ENCODE measurements around the gene AUTS2.

Gene AUTS2

DNA sequence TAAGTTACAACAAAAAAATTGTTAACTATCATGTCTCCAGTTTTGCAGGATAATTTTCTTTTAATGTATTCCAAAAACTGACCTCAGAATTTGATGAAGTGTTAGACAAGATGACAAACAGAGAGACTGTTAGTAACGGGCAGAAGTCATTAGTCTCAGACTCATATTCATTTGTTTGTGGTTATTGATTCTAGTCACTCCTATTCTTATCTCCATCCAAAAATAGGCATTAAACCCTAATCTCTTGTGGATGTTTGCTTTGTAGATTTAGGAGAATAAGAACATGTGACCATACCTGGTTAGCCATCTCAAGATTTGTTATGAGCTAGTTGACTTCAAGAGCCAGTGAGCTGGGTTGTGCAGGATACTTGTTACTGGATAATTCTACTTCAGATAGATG, 261.1 kb downstream of the AUTS2 start:
- DNase-seq (ENCODE audit: low read depth): no peak

GRCh38 chr7:69860486-69860885, 262.2 kb downstream of the AUTS2 start:
- DNase-seq (ENCODE audit: low read depth): no peak

- DNase-seq (ENCODE audit: low read depth): no peak
Observed at GRCh38 chr7:69860941-69861622, 262.8 kb downstream of the AUTS2 start.

- no peak for DNase-seq (ENCODE audit: low read depth)
Observed at GRCh38 chr7:69862413-69863064, 264.3 kb downstream of the AUTS2 start.

- no peak for DNase-seq (ENCODE audit: low read depth)
Observed at GRCh38 chr7:69864274-69864673, 266.0 kb downstream of the AUTS2 start.

DNA sequence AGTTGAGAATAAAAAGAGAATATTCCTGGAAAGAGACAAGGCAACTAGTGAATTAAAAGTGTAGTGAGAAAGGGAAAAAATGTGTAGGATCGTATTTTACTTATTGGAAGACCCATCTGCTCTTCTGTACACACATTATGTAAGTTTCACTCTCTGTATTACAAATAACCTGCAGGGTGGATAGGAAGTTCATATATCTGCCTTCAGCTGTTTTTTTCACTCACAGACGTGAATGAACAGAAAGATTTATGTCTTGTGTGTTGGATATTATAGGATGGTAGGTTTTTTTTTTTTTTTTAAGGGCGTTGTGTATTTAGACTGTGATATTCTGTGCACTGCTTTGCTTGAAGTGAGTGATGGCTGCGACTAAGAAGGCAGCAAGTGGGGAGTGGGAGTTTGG, 266.5 kb downstream of the AUTS2 start:
- DNase-seq (ENCODE audit: low read depth): no peak

- no peak for DNase-seq (ENCODE audit: low read depth)
Observed at GRCh38 chr7:69868921-69869320, 270.6 kb downstream of the AUTS2 start.

- no peak for DNase-seq (ENCODE audit: low read depth)
Observed at GRCh38 chr7:69871213-69871885, 273.1 kb downstream of the AUTS2 start.

GRCh38 chr7:69871886-69872569, 273.8 kb downstream of the AUTS2 start:
- no peak for DNase-seq (ENCODE audit: low read depth)

- DNase-seq (ENCODE audit: low read depth): no peak
Observed at GRCh38 chr7:69873512-69873911, 275.2 kb downstream of the AUTS2 start.

- DNase-seq (ENCODE audit: low read depth): no peak
Observed at GRCh38 chr7:69878015-69878414, 279.7 kb downstream of the AUTS2 start.

DNA sequence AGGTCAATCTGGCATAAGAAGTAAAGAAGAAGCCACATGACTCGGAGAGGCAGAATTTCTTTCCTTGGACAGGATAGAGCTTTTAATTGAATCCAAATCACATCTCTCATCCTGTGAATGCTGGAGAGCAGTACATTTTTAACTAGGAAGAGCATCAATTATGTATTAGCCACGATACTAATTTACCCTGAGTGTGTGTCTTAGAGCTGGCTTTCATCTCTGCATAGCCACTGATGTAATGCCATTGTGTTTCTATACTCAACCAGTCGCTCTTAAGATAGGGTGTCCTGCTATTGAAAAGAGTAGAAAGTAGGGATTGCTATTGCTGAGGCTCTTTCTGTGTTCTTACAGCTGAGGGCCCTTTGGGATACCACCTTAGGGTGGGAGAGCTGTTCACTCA, 280.3 kb downstream of the AUTS2 start:
- DNase-seq (ENCODE audit: low read depth): no peak

DNA sequence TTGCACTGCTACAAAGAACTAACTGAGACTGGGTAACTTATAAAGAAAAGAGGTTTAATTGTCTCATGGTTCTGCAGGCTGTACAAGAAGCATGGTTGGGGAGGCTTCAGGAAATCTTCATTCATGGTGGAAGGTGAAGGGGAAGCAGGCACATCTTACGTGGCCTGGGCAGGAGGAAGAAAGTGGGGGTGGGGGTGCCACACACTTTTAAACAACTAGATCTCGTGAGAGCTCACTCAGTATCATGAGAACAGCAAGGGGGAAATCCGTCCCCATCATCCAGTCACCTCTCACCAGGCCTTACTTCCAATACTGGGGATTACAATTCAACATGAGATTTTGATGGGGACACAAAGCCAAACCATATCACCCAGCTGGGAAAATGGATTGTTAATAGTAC, 281.7 kb downstream of the AUTS2 start:
- no peak for DNase-seq (ENCODE audit: low read depth)

DNA sequence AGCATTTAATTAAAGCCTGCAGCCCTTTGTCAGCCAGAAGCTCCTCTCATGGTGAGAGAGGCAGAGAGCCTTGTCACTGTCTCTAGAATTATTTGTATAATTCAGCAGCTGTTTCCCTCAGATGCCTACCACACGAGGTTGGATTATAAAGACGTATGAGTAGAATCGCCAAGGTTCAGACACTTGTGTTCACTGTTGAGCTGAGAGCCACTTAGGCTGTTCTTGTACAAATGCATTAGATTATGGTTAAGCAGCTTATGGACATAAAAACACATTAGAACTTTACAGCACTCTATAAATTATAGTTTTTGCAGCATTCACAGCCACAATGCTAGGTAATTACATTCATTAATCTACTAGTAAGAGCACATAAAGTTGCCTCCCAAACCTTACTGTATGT, 282.6 kb downstream of the AUTS2 start:
- no peak for DNase-seq (ENCODE audit: low read depth)

GRCh38 chr7:69882269-69882668, 284.0 kb downstream of the AUTS2 start:
- DNase-seq (ENCODE audit: low read depth): no peak

DNA sequence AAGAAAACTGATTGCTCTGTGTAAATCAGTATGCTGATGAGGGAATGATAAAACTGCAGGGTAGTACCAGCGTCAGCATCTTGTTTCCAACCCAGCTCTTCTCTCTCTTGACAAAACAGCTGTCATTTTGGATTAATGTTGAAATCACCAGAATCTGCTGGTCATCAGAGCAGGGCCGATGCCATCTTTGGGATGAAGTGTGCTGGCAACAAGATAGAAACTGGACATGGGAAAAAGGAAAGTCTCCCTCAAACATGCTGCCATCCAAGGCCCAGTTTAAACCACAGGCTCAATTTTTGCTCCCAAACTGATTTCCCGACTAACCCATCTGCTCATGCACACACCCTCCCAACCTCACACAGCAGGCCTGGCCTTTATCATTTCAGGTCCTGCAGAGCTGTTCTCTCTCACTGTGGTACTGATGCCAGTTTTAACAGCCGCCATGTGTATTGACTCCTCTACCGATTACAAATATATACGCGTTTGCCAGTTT, 285.2 kb downstream of the AUTS2 start:
- no peak for DNase-seq (ENCODE audit: low read depth)

GRCh38 chr7:69885431-69885830, 287.2 kb downstream of the AUTS2 start:
- DNase-seq (ENCODE audit: low read depth): no peak

DNA sequence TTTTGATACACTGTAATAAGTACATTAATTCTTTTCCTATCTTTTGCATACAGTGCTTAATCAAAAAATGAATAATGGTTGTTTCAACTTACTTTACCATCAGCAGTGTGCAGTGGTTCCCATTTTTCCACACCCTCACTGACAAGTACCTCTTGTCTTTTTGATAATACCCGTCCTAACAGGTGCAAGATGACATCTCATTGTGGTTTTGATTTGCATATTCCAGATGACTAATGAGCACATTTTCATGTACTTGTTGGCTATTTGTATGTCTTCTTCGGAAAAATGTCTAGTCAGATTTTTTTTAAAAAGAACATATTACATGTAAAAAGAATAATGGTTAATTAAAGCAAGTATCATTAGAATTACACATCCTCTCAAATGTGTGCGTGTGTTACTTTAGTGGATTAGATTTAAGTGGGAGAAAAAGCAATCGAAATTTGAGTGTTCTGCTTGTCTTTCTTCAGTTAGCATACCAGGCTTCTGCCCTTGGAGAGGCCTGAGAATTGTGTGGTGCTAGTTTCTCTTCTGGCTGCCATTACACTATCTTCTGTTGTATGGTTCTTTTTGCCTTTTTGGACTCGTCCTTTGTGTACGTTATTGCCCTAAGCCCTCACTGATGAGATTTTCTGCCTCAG, 291.2 kb downstream of the AUTS2 start:
- no peak for DNase-seq (ENCODE audit: low read depth)

DNA sequence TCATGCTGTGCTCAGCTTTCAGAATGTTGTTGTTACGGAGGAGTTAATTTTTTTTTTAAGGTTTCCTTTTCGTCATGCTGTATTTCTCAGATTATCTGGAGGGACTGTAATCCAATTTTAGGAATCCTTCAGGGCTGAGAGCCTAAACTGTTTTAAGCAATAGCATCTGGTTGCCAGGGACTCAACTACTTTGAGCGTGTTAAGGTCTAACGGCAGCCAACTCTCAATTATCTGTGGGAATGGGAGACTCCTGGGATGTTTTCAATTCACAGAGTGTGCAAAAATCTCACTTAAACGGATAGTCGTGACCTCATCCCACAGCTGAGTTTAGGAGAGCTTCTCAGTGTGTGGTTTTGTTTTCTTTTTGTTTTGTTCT, 291.7 kb downstream of the AUTS2 start:
- DNase-seq (ENCODE audit: low read depth): no peak

DNA sequence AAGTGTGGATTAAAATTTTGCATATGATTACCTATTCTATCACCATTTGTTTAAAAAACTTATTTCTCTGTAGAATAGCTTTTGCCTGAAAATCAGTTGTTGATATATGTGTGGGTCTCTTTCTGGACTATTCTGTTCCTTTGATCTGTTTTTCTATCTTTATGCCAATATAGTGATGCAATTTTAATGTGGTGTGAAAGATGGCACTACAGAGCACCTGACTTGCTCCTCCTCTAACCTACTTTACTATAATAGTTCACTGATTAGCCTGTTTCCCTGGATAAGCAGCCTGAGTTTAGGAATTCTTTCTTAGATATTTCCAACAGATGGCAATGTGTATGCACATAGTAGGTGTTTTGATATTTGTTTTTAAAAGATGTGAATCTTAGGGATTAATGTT, 294.5 kb downstream of the AUTS2 start:
- DNase-seq (ENCODE audit: low read depth): no peak

- DNase-seq (ENCODE audit: low read depth): no peak
Observed at GRCh38 chr7:69893906-69894305, 295.6 kb downstream of the AUTS2 start.

GRCh38 chr7:69895446-69895845, 297.2 kb downstream of the AUTS2 start:
- DNase-seq (ENCODE audit: low read depth): no peak
